Vagina (tissue), 2 donors: ENCODE results near the gene PPP1R14C. TPM values are rescaled to one million over a fixed set of nuclear protein-coding genes. Genes with fewer than 3 reads are reported as not detected.
"Not testable (repeated sequence)": the region's sequence is repeated elsewhere in the genome, so short reads cannot be mapped to it uniquely, and the experiment has no call there.

Experiments
- DNase-seq, 2 donors: peaks; one replicate each; pipeline ENCODE4 v3.0.0-alpha.2; 2017; ENCODE audit errors: extremely low spot score in 2 of 2
- H3K27ac ChIP-seq: fragments of 200-600 bp; sonication (generic); one replicate; pipeline ENCODE4 v1.5.1; 2019
- H3K27me3 ChIP-seq: fragments of 200-600 bp; sonication (generic); one replicate; pipeline ENCODE4 v1.5.1; 2019
- H3K36me3 ChIP-seq, 2 donors: fragments of 200-600 bp; sonication (generic); one replicate each; pipeline ENCODE4 v1.5.1; 2017 to 2019
- H3K4me1 ChIP-seq: fragments of 200-600 bp; sonication (generic); one replicate; pipeline ENCODE4 v1.5.1; 2019
- H3K4me3 ChIP-seq, 2 donors: fragments of 200-600 bp; sonication (generic); 1 replicate in 1 of 2; 2 replicates in 1 of 2; pipeline ENCODE4 v1.5.1; 2016 to 2019
- H3K9me3 ChIP-seq: fragments of 200-600 bp; sonication (generic); one replicate; pipeline ENCODE4 v1.5.1; 2019
- POLR2A ChIP-seq, 2 donors: fragments of 450-650 bp; IDR thresholded peaks; one replicate each; pipeline ENCODE4 v1.6.1; 2017; ENCODE audit warnings: antibody characterized with exemption in 2 of 2, mild to moderate bottlenecking in 2 of 2, moderate library complexity in 2 of 2
- POLR2AphosphoS5 ChIP-seq, 2 donors: sonication (generic); formaldehyde crosslinking; IDR thresholded peaks; one replicate each; pipeline ENCODE4 v1.9.0; 2017; ENCODE audit warnings: antibody characterized with exemption in 2 of 2, mild to moderate bottlenecking in 2 of 2, low read depth in 1 of 2; ENCODE audit not compliant: insufficient read depth in 1 of 2
- intact Hi-C: fragments of 100-400 bp; cut with DNase I; formaldehyde crosslinking; loops from one replicate; pipeline ENCODE4 v1.15.1; 2023
- total RNA-seq: library from RNA; depleted of rRNA; stranded (reverse); fragments of >200 nt; gene quantifications from one replicate; pipeline ENCODE4 v1.2.3, GENCODE V29; 2016
- TF ChIP-seq, protein P1 (sequence below), 3 experiments: fragments of 450-650 bp in 2 of 3; fragments of 200-600 bp in 1 of 3; sonication (generic) in 1 of 3; IDR thresholded peaks; one replicate each; pipeline ENCODE4 v1.5.1; 2017 to 2019; ENCODE audit warnings: antibody characterized with exemption in 3 of 3, mild to moderate bottlenecking in 2 of 3, moderate library complexity in 2 of 3

PPP1R14C gene
- total RNA-seq, 1 donor from 2014 or later, result 23.8 TPM

DNA sequence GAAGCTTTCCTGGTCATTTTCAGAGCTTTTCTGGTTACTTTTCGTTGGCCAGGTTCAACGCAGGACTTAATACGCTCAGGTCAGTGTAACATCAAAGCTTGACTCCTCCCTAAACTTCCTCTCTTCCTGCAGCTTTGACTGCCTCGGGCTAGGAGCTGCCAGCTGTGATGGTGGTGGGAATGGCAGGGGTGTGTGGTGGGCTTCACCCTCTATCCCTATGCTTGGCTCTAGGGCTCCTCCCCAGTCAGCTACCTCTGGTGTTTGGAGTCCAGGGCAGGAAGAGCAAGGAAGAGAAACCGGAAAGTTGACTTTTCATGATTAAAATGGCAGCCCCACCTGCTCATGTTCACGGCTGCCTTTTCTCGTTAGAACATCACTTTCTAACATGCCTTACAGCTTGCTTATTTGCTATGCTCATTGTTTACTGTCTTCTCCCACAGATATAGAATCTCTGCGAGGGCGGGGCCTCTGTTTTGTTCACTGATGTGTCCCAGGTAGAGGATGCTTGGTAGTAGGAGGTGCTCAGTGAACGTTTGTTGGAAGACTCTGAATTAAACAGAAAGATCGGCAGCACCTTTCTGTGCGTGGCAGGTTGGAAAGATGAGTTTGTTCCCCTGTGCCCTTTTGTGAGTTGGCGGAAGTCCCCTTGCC, 16.1 kb upstream of the PPP1R14C start:
- intact Hi-C loops, result no loop called here
- H3K4me1 ChIP-seq, result no peaks in the 10 kb centered on the region
- TF ChIP-seq POLR2AphosphoS5 (IDR thresholded peaks at IDR 0.05; ENCODE audit: insufficient read depth in 1 of 2, low read depth in 1 of 2), result no peak
- TF ChIP-seq, protein P1, sequence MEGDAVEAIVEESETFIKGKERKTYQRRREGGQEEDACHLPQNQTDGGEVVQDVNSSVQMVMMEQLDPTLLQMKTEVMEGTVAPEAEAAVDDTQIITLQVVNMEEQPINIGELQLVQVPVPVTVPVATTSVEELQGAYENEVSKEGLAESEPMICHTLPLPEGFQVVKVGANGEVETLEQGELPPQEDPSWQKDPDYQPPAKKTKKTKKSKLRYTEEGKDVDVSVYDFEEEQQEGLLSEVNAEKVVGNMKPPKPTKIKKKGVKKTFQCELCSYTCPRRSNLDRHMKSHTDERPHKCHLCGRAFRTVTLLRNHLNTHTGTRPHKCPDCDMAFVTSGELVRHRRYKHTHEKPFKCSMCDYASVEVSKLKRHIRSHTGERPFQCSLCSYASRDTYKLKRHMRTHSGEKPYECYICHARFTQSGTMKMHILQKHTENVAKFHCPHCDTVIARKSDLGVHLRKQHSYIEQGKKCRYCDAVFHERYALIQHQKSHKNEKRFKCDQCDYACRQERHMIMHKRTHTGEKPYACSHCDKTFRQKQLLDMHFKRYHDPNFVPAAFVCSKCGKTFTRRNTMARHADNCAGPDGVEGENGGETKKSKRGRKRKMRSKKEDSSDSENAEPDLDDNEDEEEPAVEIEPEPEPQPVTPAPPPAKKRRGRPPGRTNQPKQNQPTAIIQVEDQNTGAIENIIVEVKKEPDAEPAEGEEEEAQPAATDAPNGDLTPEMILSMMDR (IDR thresholded peaks at IDR 0.05), result no peak
- TF ChIP-seq POLR2A (IDR thresholded peaks at IDR 0.05), result no peak
- H3K36me3 ChIP-seq, result no peaks in the 10 kb centered on the region
- H3K27me3 ChIP-seq, result no peaks in the 10 kb centered on the region
- no peak overlapping the region for H3K27ac ChIP-seq
- no peaks in the 10 kb centered on the region for H3K9me3 ChIP-seq
- no peak for DNase-seq
- H3K4me3 ChIP-seq, result no peak overlapping the region

DNA sequence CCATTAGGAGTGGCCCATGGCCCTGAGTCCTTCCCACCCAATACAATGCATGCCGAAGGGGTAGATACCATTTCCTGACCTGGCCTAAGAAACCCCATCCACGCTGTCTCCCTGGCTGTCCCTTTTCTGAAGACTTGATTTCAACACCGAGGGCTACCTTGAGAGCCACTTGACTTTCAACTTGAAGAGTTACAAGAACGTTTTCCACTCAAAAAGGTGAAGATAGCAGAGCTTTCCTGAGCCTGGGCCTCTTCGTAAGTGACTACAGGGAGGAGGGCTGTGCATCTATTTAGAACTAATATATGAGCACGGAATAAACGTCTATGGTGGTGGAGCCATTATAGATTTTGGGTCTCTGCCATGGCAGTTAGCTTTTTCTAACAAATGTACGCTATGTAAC, 14.4 kb upstream of the PPP1R14C start:
- TF ChIP-seq POLR2A (IDR thresholded peaks at IDR 0.05), result no peak
- no peak for TF ChIP-seq POLR2AphosphoS5 (IDR thresholded peaks at IDR 0.05; ENCODE audit: insufficient read depth in 1 of 2, low read depth in 1 of 2)
- TF ChIP-seq, protein P1 (IDR thresholded peaks at IDR 0.05), result no peak
- no peaks in the 10 kb centered on the region for H3K36me3 ChIP-seq
- H3K27ac ChIP-seq, result no peak overlapping the region
- no peak for DNase-seq
- no peak overlapping the region for H3K4me3 ChIP-seq
- intact Hi-C loops, result no loop called here
- H3K4me1 ChIP-seq, result no peaks in the 10 kb centered on the region
- H3K27me3 ChIP-seq, result no peaks in the 10 kb centered on the region
- no peaks in the 10 kb centered on the region for H3K9me3 ChIP-seq

DNA sequence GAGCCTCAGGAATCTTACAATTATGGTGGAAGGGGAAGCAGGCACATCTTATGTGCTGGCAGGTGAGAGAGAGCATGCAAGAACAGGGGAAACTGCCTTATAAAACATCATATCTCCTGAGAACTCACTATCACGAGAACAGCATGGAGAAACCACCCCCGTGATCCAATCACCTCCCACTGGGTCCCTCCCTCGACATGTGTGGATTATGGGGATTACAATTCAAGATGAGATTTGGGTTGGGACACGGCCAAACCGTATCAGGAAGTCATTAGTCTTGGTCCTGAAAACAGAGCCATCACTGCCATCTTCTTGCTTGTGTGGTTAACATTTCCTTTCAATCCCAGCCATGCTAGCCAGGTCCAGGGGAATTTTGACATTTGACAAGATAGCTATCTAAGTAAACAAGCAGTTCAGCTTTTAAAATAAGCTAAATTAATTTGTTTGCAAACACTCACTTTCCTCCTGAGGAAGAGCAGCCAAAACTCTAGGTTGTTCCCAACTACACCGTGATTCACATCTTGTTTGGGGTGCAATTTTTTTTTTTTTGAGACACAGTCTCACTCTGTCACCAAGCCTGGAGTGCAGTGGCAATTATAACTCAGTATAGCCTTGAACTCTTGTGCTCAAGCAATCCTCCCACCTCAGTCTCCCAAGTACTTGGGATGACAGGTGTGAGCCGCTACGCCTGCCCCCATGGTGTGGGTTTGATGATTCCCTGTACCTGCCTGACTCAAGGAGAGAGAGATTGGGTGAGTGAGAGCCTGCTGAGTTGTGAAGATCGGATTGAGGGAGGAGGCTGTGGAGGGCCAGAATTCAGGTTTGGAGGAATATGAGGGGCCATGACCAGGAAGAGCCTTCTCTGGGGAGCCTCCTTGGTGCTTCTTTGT, 13.0 kb upstream of the PPP1R14C start:
- H3K27me3 ChIP-seq, result no peaks in the 10 kb centered on the region
- no peaks in the 10 kb centered on the region for H3K4me1 ChIP-seq
- H3K36me3 ChIP-seq, result no peaks in the 10 kb centered on the region
- DNase-seq, result no peak
- H3K4me3 ChIP-seq, result no peak overlapping the region
- intact Hi-C loops, result no loop called here
- H3K9me3 ChIP-seq, result no peaks in the 10 kb centered on the region
- TF ChIP-seq, protein P1 (IDR thresholded peaks at IDR 0.05), result no peak
- TF ChIP-seq POLR2AphosphoS5 (IDR thresholded peaks at IDR 0.05; ENCODE audit: insufficient read depth in 1 of 2, low read depth in 1 of 2), result no peak
- no peak for TF ChIP-seq POLR2A (IDR thresholded peaks at IDR 0.05)
- H3K27ac ChIP-seq, result no peak overlapping the region

DNA sequence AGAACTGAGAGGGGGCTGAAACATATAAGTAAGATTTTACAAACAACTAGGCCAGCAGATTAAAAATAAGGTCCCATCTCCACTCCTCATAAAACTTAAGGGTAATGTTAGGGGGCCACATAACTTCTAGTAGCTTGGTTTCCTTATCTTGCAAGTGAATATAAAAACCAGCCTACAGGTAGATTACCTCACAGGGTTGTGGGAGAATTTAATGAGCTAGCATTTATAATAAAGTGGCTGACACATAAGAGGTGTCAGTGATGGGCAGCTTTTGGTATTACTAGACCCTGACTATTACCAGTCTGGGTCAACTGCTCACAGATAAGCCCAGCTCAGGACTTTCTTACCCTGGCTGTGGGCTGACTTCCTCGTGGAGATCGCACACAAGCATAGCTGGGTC, 9.2 kb upstream of the PPP1R14C start:
- Histone ChIP-seq H3K9me3 (no peaks in the 10 kb centered on the region), H3K36me3 (no peaks in the 10 kb centered on the region), H3K4me3 (no peak overlapping the region), H3K27ac (no peak overlapping the region), H3K27me3 (no peaks in the 10 kb centered on the region), H3K4me1 (no peaks in the 10 kb centered on the region)
- no peak for DNase-seq
- intact Hi-C loops, result no loop called here
- no peak for TF ChIP-seq POLR2A (IDR thresholded peaks at IDR 0.05)

DNA sequence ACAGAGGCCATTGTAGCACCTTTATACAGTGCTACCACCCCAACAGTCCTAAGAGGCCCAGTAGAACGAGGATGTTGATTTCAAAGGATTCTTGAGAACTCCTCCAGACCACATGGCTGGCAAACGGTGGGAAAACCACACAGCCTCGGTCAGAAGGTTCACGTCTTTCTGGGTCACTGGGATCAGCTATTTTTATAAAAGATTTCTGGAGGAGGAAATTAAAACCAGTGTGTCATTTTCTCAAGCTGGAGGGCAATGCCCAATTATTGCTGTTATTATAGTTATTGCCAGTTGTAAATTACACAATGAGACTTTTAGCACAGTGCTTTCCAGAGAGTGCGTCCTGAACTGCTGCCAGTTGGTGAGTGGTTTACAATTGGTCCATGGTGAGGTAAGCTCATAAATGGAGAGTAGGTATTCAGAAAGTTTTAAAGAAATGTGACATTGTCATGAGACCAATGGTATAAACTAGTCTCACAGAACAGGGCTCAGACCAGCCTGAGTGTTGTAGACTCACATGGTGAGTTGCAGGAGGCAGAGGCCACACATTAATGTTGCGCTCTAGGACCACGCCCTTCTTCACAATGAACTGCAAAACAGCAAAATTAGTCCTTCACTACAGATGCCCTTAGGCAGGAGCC, 8.4 kb upstream of the PPP1R14C start:
- H3K9me3 ChIP-seq, result no peaks in the 10 kb centered on the region
- no peak for DNase-seq
- no peaks in the 10 kb centered on the region for H3K4me1 ChIP-seq
- TF ChIP-seq, protein P1 (IDR thresholded peaks at IDR 0.05), result no peak
- no peak for TF ChIP-seq POLR2AphosphoS5 (IDR thresholded peaks at IDR 0.05; ENCODE audit: insufficient read depth in 1 of 2, low read depth in 1 of 2)
- TF ChIP-seq POLR2A (IDR thresholded peaks at IDR 0.05), result no peak
- no peaks in the 10 kb centered on the region for H3K36me3 ChIP-seq
- no peaks in the 10 kb centered on the region for H3K27me3 ChIP-seq
- H3K4me3 ChIP-seq, result no peak overlapping the region
- intact Hi-C loops, result no loop called here
- no peak overlapping the region for H3K27ac ChIP-seq

DNA sequence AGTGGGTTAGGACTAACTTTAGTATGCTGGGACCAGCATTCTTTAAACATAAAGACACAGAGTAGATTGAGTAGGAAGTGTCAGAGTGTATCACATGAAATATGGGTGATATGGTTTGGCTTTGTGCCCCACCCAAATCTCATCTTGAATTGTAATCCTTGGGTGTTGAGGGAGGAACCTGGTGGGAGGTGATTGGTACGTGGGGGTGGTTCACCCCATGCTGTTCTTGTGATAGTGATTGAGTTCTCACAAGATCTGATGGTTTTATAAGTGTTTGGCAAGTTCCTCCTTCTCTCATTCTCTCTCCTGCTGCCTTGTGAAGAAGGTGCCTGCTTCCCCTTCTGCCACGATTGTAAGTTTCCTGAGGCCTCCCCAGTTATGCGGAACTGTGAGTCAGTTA, 5.1 kb upstream of the PPP1R14C start:
- DNase-seq, H3K4me1 ChIP-seq, H3K4me3 ChIP-seq, H3K9me3 ChIP-seq, H3K36me3 ChIP-seq, H3K27me3 ChIP-seq, intact Hi-C loops, H3K27ac ChIP-seq: not testable (repeated sequence)
